Dermis blood vessel endothelial cell (primary cell): ENCODE measurements around the gene GRIN2A. TPM values are rescaled to one million over a fixed set of nuclear protein-coding genes. Genes with fewer than 3 reads are reported as not detected.
"Not testable (repeated sequence)": the region's sequence is repeated elsewhere in the genome, so short reads cannot be mapped to it uniquely, and the experiment has no call there.

ENCODE experiments used
- DNase-seq: peaks from one replicate; pipeline ENCODE4 v3.0.0; 2010
- total RNA-seq: library from RNA; depleted of rRNA; stranded (reverse); fragments of >200 nt; gene quantifications from 2 replicates; pipeline ENCODE4 v1.2.3, GENCODE V29; 2014

GRIN2A gene
- total RNA-seq, 1 donor from 2014 or later, result not detected

GRCh38 chr16:9909072-9909825 lies 273.0 kb downstream of the GRIN2A start:
- no peak for DNase-seq

GRCh38 chr16:9908613-9909012 lies 273.6 kb downstream of the GRIN2A start:
- no peak for DNase-seq

GRCh38 chr16:9907752-9908151 lies 274.5 kb downstream of the GRIN2A start:
- DNase-seq, result no peak

GRCh38 chr16:9906218-9906617 lies 276.0 kb downstream of the GRIN2A start:
- no peak for DNase-seq

- no peak for DNase-seq
Measured at GRCh38 chr16:9904526-9904925, 277.7 kb downstream of the GRIN2A start.

- DNase-seq, result no peak
Measured at GRCh38 chr16:9900576-9900975, 281.7 kb downstream of the GRIN2A start.

GRCh38 chr16:9898555-9898954 lies 283.7 kb downstream of the GRIN2A start:
- DNase-seq, result no peak

- DNase-seq, result no peak
Measured at GRCh38 chr16:9898124-9898523, 284.1 kb downstream of the GRIN2A start.

GRCh38 chr16:9895817-9896216 lies 286.4 kb downstream of the GRIN2A start:
- DNase-seq, result no peak

GRCh38 chr16:9885876-9886275 lies 296.4 kb downstream of the GRIN2A start:
- no peak for DNase-seq

- DNase-seq, result no peak
Measured at GRCh38 chr16:9885467-9885866, 296.8 kb downstream of the GRIN2A start.

- DNase-seq, result not testable (repeated sequence)
Measured at GRCh38 chr16:9875981-9876380, 306.2 kb downstream of the GRIN2A start.

- DNase-seq, result no peak
Measured at GRCh38 chr16:9874219-9874618, 308.0 kb downstream of the GRIN2A start.

GRCh38 chr16:9870962-9871361 lies 311.3 kb downstream of the GRIN2A start:
- no peak for DNase-seq

GRCh38 chr16:9869776-9870175 lies 312.5 kb downstream of the GRIN2A start:
- DNase-seq, result no peak

- no peak for DNase-seq
Measured at GRCh38 chr16:9868606-9869149, 313.6 kb downstream of the GRIN2A start.

GRCh38 chr16:9867176-9867575 lies 315.1 kb downstream of the GRIN2A start:
- DNase-seq, result no peak

- no peak for DNase-seq
Measured at GRCh38 chr16:9864461-9864860, 317.8 kb downstream of the GRIN2A start.

- DNase-seq, result no peak
Measured at GRCh38 chr16:9862327-9862726, 319.9 kb downstream of the GRIN2A start.

GRCh38 chr16:9860876-9861275 lies 321.4 kb downstream of the GRIN2A start:
- no peak for DNase-seq

- DNase-seq, result no peak
Measured at GRCh38 chr16:9859701-9860327, 322.4 kb downstream of the GRIN2A start.

GRCh38 chr16:9854675-9855074 lies 327.6 kb downstream of the GRIN2A start:
- DNase-seq, result peak; percentile 5

- DNase-seq, result no peak
Measured at GRCh38 chr16:9852003-9852402, 330.2 kb downstream of the GRIN2A start.

- no peak for DNase-seq
Measured at GRCh38 chr16:9850817-9851216, 331.4 kb downstream of the GRIN2A start.
